H9 (cell line): Measurements from ENCODE around the gene XRCC6. TPM values are rescaled to one million over a fixed set of nuclear protein-coding genes. Genes with fewer than 3 reads are reported as not detected.
"Not testable (repeated sequence)": the region's sequence is repeated elsewhere in the genome, so short reads cannot be mapped to it uniquely, and the experiment has no call there.

Experiments
- DNase-seq: peaks from one replicate; pipeline ENCODE4 v3.0.0-alpha.2; 2017
- H2AFZ ChIP-seq: one replicate; pipeline ENCODE4 v1.6.1; 2013; ENCODE audit warnings: mild to moderate bottlenecking, low read length, control low read depth, moderate library complexity
- H2AK5ac ChIP-seq: 2 replicates; pipeline ENCODE4 v1.6.1; 2013; ENCODE audit warnings: low read length, control low read depth, mixed read lengths; ENCODE audit not compliant: insufficient read length
- H2BK120ac ChIP-seq: one replicate; pipeline ENCODE4 v1.6.1; 2013; ENCODE audit warnings: low read depth, mild to moderate bottlenecking, low read length, control low read depth, inconsistent platforms; ENCODE audit not compliant: poor library complexity, severe bottlenecking
- H2BK12ac ChIP-seq: 2 replicates; pipeline ENCODE4 v1.6.1; 2013; ENCODE audit warnings: low read length, control low read depth, mixed read lengths, low read depth; ENCODE audit not compliant: insufficient read length
- H2BK15ac ChIP-seq: 2 replicates; pipeline ENCODE4 v1.6.1; 2013; ENCODE audit warnings: low read depth, low read length, control low read depth
- H2BK20ac ChIP-seq: one replicate; pipeline ENCODE4 v1.6.1; 2013; ENCODE audit warnings: low read depth, mild to moderate bottlenecking, low read length, control low read depth, inconsistent platforms; ENCODE audit not compliant: poor library complexity, severe bottlenecking
- H2BK5ac ChIP-seq: 2 replicates; pipeline ENCODE4 v1.6.1; 2013; ENCODE audit warnings: low read length, control low read depth, mixed read lengths; ENCODE audit not compliant: insufficient read length
- H3K14ac ChIP-seq: 2 replicates; pipeline ENCODE4 v1.6.1; 2013; ENCODE audit warnings: low read length, control low read depth; ENCODE audit not compliant: insufficient read depth
- H3K18ac ChIP-seq: 2 replicates; pipeline ENCODE4 v1.6.1; 2013; ENCODE audit warnings: low read depth, mild to moderate bottlenecking, mixed read lengths, low read length, control low read depth; ENCODE audit not compliant: insufficient read length
- H3K23ac ChIP-seq: 2 replicates; pipeline ENCODE4 v1.6.1; 2013; ENCODE audit warnings: low read length, control low read depth, mixed read lengths, low read depth; ENCODE audit not compliant: insufficient read length
- H3K23me2 ChIP-seq: 2 replicates; pipeline ENCODE4 v1.6.1; 2013; ENCODE audit warnings: low read depth, mild to moderate bottlenecking, mixed read lengths, low read length, control low read depth; ENCODE audit not compliant: insufficient read length, poor library complexity, severe bottlenecking
- H3K27ac ChIP-seq: 2 replicates; pipeline ENCODE4 v1.5.1; 2013; ENCODE audit warnings: low read length, control low read depth, mixed read lengths, low read depth; ENCODE audit not compliant: insufficient read length
- H3K27me3 ChIP-seq: 2 replicates; pipeline ENCODE4 v1.6.1; 2013; ENCODE audit warnings: low read length, control low read depth, inconsistent platforms; ENCODE audit not compliant: insufficient read depth
- H3K4ac ChIP-seq: 2 replicates; pipeline ENCODE4 v1.6.1; 2013; ENCODE audit warnings: low read depth, mild to moderate bottlenecking, control low read depth, inconsistent platforms, low read length, moderate library complexity
- H3K4me1 ChIP-seq: 2 replicates; pipeline ENCODE4 v1.6.1; 2013; ENCODE audit warnings: low read length, control low read depth, inconsistent platforms; ENCODE audit not compliant: insufficient read depth
- H3K4me2 ChIP-seq: 2 replicates; pipeline ENCODE4 v1.6.1; 2013; ENCODE audit warnings: low read length, control low read depth, mixed read lengths; ENCODE audit not compliant: insufficient read length, insufficient read depth
- H3K56ac ChIP-seq: 2 replicates; pipeline ENCODE4 v1.6.1; 2013; ENCODE audit warnings: low read depth, mild to moderate bottlenecking, mixed read lengths, low read length, control low read depth; ENCODE audit not compliant: insufficient read length
- H3K79me1 ChIP-seq: 2 replicates; pipeline ENCODE4 v1.6.1; 2013; ENCODE audit warnings: low read depth, mild to moderate bottlenecking, moderate library complexity, low read length, control low read depth, inconsistent platforms; ENCODE audit not compliant: insufficient read depth, poor library complexity, severe bottlenecking
- H3K79me2 ChIP-seq: 2 replicates; pipeline ENCODE4 v1.6.1; 2013; ENCODE audit warnings: low read length, control low read depth, inconsistent platforms; ENCODE audit not compliant: insufficient read depth
- H3K9ac ChIP-seq: 2 replicates; pipeline ENCODE4 v1.6.1; 2013; ENCODE audit warnings: low read length, control low read depth, mixed read lengths; ENCODE audit not compliant: insufficient read length; ENCODE audit errors: extremely low read depth
- H3K9me3 ChIP-seq: one replicate; pipeline ENCODE4 v1.6.1; 2013; ENCODE audit warnings: low read depth, low read length, inconsistent platforms; ENCODE audit not compliant: control insufficient read depth
- H3T11ph ChIP-seq: one replicate; pipeline ENCODE4 v1.6.1; 2013; ENCODE audit warnings: mild to moderate bottlenecking, low read length, control low read depth, inconsistent platforms
- H4K20me1 ChIP-seq: one replicate; pipeline ENCODE4 v1.6.1; 2013; ENCODE audit not compliant: control insufficient read depth, insufficient read length, insufficient read depth
- H4K5ac ChIP-seq: 2 replicates; pipeline ENCODE4 v1.6.1; 2013; ENCODE audit warnings: low read depth, mild to moderate bottlenecking, mixed read lengths, low read length, control low read depth; ENCODE audit not compliant: insufficient read length
- H4K8ac ChIP-seq: replicated peaks from 2 replicates; pipeline ENCODE4 v1.6.1; 2013; ENCODE audit warnings: low read length, control low read depth, mixed read lengths, low read depth; ENCODE audit not compliant: insufficient read length
- H4K91ac ChIP-seq: 2 replicates; pipeline ENCODE4 v1.6.1; 2013; ENCODE audit warnings: low read depth, mild to moderate bottlenecking, moderate library complexity, mixed read lengths, low read length, control low read depth; ENCODE audit not compliant: insufficient read length
- H3K27ac Mint-ChIP-seq, 3 experiments: 2 replicates in 2 of 3; 3 replicates in 1 of 3; pipeline ENCODE4 v1.8.0; 2020 to 2021; ENCODE audit warnings: mixed read lengths in 3 of 3, mild to moderate bottlenecking in 1 of 3, moderate library complexity in 1 of 3
- H3K27me3 Mint-ChIP-seq: 2 replicates; pipeline ENCODE4 v1.8.0; 2021; ENCODE audit warnings: low read depth, mild to moderate bottlenecking, moderate library complexity, mixed read lengths
- H3K36me3 Mint-ChIP-seq, 3 experiments: 2 replicates in 2 of 3; 3 replicates in 1 of 3; pipeline ENCODE4 v1.8.0; 2020 to 2021; ENCODE audit warnings: low read depth in 3 of 3, mixed read lengths in 3 of 3; ENCODE audit not compliant: insufficient read depth in 1 of 3
- H3K4me1 Mint-ChIP-seq, 2 experiments: 2 replicates each; pipeline ENCODE4 v1.8.0; 2020; ENCODE audit warnings: mixed read lengths in 2 of 2
- H3K4me3 Mint-ChIP-seq, 2 experiments: 2 replicates in 1 of 2; 3 replicates in 1 of 2; pipeline ENCODE4 v1.8.0; 2020 to 2021; ENCODE audit warnings: mild to moderate bottlenecking in 2 of 2, mixed read lengths in 2 of 2, moderate library complexity in 1 of 2
- H3K9me3 Mint-ChIP-seq, 2 experiments: 2 replicates in 1 of 2; 3 replicates in 1 of 2; pipeline ENCODE4 v1.8.0; 2020; ENCODE audit warnings: mild to moderate bottlenecking in 2 of 2, mixed read lengths in 2 of 2, moderate library complexity in 1 of 2
- WGBS: extraction: QIAGEN DNeasy Blood & Tissue Kit; methylation state at CpG from one replicate; pipeline ENCODE4 v1.1.7; 2013; ENCODE audit warnings: missing lambda C conversion rate, low lambda C conversion rate, mixed read lengths; ENCODE audit not compliant: insufficient read length; ENCODE audit errors: extremely low coverage; 5-methylcytosine and 5-hydroxymethylcytosine counted together
- total RNA-seq: library from RNA; stranded (reverse); gene quantifications from 2 replicates; pipeline ENCODE4 v1.2.1, GENCODE V29; 2021
- TF ChIP-seq, protein P1 (sequence below): fragments of 200-600 bp; sonication (generic); conservative IDR thresholded peaks from 3 replicates; pipeline ENCODE4 v1.8.0; 2021; ENCODE audit warnings: antibody characterized with exemption, mild to moderate bottlenecking

XRCC6 gene
- total RNA-seq, 1 experiment from 2014 or later, result 461 TPM

DNA sequence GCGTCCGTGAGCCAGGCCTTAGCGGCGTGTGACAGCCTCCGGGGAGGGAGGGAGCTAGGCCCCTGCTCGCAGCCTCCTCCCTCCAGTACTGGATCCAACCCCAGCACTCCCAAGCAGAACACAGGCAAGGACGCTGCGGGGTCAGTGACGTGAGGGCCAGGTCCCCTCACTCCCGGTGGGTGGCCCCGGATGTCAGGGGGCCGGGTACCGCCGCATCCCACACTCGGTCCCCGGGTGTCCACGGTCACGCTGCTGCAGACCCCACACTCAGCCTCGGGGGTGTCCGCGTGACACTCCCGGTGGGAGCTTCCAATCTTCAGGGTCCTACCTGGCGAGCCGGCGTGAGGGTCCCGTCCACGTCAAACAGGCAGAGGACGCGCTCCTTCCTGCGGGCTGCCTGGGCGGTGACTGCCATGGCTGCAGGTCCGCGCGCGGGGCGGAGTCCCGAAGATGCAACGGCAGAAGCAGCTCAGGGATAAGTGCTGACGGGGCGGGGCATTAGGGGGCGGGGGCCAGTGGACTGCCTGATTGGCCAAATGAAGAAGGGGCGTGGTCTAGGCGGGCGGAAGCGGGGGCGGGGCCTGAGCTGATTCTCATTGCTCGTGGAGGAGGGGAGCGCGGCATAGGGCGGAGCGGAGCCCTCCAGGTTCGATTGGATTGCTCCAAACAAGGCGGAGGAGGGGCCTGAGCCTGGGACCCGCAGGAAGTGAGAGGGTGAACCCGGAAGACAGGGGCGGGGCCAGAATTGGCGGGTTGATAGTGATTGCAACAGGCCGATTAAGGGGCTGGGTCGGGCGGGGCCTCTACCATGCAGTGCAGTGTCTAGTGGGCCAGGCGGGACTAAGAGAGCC, 31.5 kb upstream of the XRCC6 start, which contains the start of gene PMM1:
Gene PMM1, minus strand, starts transcription at position 450 of the 851 bp plus-strand sequence. Its CDS starts 35 bp downstream, at position 415.
- no peak within 1 kb of the TSS for H4K5ac ChIP-seq
- H4K20me1 ChIP-seq, result no peaks in the 10 kb centered on the region
- H3K56ac ChIP-seq, result no peak within 1 kb of the TSS
- H2AK5ac ChIP-seq, result no peak within 1 kb of the TSS
- H4K91ac ChIP-seq, result no peak within 1 kb of the TSS
- H2BK15ac ChIP-seq, result no peak within 1 kb of the TSS
- H2BK20ac ChIP-seq, result no peak within 1 kb of the TSS
- no peaks in the 10 kb centered on the region for H3K4me1 ChIP-seq
- no peak within 1 kb of the TSS for H2BK5ac ChIP-seq
- peak within 1 kb of the TSS; percentile 86 to 92 for H3K4me3 Mint-ChIP-seq
- H3K4me2 ChIP-seq, result peak within 1 kb of the TSS; percentile 75
- H3K27ac Mint-ChIP-seq, result peak within 1 kb of the TSS; percentile 91 to 96 (median 92); a peak in 6 of 7 replicates
- no peaks in the 10 kb centered on the region for H3K79me1 ChIP-seq
- no peak within 1 kb of the TSS for H2BK12ac ChIP-seq
- no peak within 1 kb of the TSS for H4K8ac ChIP-seq
- peaks cover 7% of the 10 kb centered on the region for H3K23me2 ChIP-seq
- no peak within 1 kb of the TSS; the same call in 1 of the 2 replicates for H3K4ac ChIP-seq
- H3K9ac ChIP-seq, result peak within 1 kb of the TSS; percentile 5
- H3K9me3 Mint-ChIP-seq, result 0 out of 5 replicates have a peak, but pooled peaks cover 0 to 3% of the 10 kb centered on the region in 2 experiments
- H3T11ph ChIP-seq, result no peak within 1 kb of the TSS
- H3K9me3 ChIP-seq, result no peaks in the 10 kb centered on the region
- H3K4me1 Mint-ChIP-seq, result peaks cover 6 to 8% of the 10 kb centered on the region in 2 experiments
- H3K14ac ChIP-seq, result no peak within 1 kb of the TSS; the same call in 1 of the 2 replicates
- H2BK120ac ChIP-seq, result no peak within 1 kb of the TSS
- H3K36me3 Mint-ChIP-seq, result peaks cover 0 to 3% (median 2%) of the 10 kb centered on the region in 3 experiments; a peak in 3 of 7 replicates
- H3K18ac ChIP-seq, result no peak within 1 kb of the TSS
- no peak within 1 kb of the TSS for H3K23ac ChIP-seq
- no CpG with 5 or more reads among the region's 61 CpGs for WGBS
- H2AFZ ChIP-seq, result no peak within 1 kb of the TSS
- TF ChIP-seq, protein P1, sequence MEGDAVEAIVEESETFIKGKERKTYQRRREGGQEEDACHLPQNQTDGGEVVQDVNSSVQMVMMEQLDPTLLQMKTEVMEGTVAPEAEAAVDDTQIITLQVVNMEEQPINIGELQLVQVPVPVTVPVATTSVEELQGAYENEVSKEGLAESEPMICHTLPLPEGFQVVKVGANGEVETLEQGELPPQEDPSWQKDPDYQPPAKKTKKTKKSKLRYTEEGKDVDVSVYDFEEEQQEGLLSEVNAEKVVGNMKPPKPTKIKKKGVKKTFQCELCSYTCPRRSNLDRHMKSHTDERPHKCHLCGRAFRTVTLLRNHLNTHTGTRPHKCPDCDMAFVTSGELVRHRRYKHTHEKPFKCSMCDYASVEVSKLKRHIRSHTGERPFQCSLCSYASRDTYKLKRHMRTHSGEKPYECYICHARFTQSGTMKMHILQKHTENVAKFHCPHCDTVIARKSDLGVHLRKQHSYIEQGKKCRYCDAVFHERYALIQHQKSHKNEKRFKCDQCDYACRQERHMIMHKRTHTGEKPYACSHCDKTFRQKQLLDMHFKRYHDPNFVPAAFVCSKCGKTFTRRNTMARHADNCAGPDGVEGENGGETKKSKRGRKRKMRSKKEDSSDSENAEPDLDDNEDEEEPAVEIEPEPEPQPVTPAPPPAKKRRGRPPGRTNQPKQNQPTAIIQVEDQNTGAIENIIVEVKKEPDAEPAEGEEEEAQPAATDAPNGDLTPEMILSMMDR, result no peak
- peaks cover 5% of the 10 kb centered on the region for H3K27me3 Mint-ChIP-seq
- no peak within 1 kb of the TSS for H3K27ac ChIP-seq
- no peaks in the 10 kb centered on the region for H3K79me2 ChIP-seq
- DNase-seq, result peak; percentile 100
- H3K27me3 ChIP-seq, result no peaks in the 10 kb centered on the region

DNA sequence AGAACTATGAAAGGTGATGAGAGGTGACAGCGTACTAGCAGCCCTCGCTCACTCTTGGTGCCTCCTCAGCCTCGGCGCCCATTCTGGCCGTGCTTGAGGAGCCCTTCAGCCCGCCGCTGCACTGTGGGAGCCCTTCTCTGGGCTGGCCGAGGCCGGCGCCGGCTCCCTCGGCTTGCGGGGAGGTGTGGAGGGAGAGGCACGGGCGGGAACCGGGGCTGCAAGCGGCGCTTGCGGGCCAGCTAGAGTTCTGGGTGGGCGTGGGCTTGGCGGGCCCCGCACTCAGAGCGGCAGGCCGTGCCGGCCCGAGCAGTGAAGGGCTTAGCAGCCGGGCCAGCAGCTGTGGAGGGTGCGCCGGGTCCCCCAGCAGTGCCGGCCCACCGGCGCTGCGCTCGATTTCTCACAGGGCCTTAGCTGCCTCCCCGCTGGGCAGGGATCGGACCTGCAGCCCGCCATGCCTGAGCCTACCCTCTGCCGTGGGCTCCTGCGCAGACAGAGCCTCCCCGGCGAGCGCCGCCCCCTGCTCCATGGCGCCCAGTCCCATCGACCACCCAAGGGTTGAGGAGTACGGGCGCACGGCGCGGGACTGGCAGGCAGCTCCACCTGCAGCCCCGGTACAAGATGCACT, 27.6 kb upstream of the XRCC6 start:
- H2BK15ac ChIP-seq, H2BK5ac ChIP-seq, H3K18ac ChIP-seq, H2AK5ac ChIP-seq, H4K20me1 ChIP-seq, H3K36me3 Mint-ChIP-seq, H2AFZ ChIP-seq, H3K4me1 ChIP-seq, H3K27me3 ChIP-seq, H2BK20ac ChIP-seq, H3K4me3 Mint-ChIP-seq, H3T11ph ChIP-seq, H3K9me3 Mint-ChIP-seq, H4K5ac ChIP-seq, H3K23me2 ChIP-seq, H3K14ac ChIP-seq, H3K4me2 ChIP-seq, H2BK120ac ChIP-seq, H3K79me2 ChIP-seq, H3K9me3 ChIP-seq, H3K23ac ChIP-seq, H3K56ac ChIP-seq, DNase-seq, H4K91ac ChIP-seq, H3K9ac ChIP-seq, H3K27ac ChIP-seq, H3K27ac Mint-ChIP-seq, H4K8ac ChIP-seq, H3K4ac ChIP-seq, H2BK12ac ChIP-seq, H3K79me1 ChIP-seq: not testable (repeated sequence)
- Mint-ChIP-seq H3K27me3 (peaks cover 11% of the 10 kb centered on the region), H3K4me1 (peaks cover 7 to 10% of the 10 kb centered on the region in 2 experiments)
- WGBS, result no CpG with 5 or more reads among the region's 51 CpGs
